K562 (cell line): ENCODE measurements around the gene ANKRD13C. TPM values are rescaled to one million over a fixed set of nuclear protein-coding genes. Genes with fewer than 3 reads are reported as not detected.

Experiments
- GATA2 ChIP-seq: sonication (generic); formaldehyde crosslinking; IDR thresholded peaks from 2 replicates; pipeline ENCODE4 v1.4.0; 2020; ENCODE audit warnings: mild to moderate bottlenecking, missing genetic modification reagents
- HMG20A ChIP-seq: fragments of 450-650 bp; formaldehyde crosslinking; conservative IDR thresholded peaks from 2 replicates; pipeline ENCODE4 v1.4.0; 2020; ENCODE audit warnings: mild to moderate bottlenecking, mixed read lengths
- NFE2L1 ChIP-seq: fragments of 450-650 bp; IDR thresholded peaks from 2 replicates; pipeline ENCODE4 v1.6.1; 2016; ENCODE audit warnings: missing genetic modification characterization, low read depth, mild to moderate bottlenecking, missing compliant biosample characterization, moderate library complexity, borderline replicate concordance
- NR2F6 ChIP-seq: fragments of 450-650 bp; formaldehyde crosslinking; IDR thresholded peaks from 2 replicates; pipeline ENCODE4 v1.4.0; 2020; ENCODE audit warnings: mild to moderate bottlenecking
- PHF20 ChIP-seq: fragments of 450-650 bp; IDR thresholded peaks from 2 replicates; pipeline ENCODE4 v1.6.1; 2018; ENCODE audit not compliant: partially characterized antibody
- RAD51 ChIP-seq: fragments of 450-650 bp; IDR thresholded peaks from 2 replicates; pipeline ENCODE4 v1.7.1; 2016; ENCODE audit warnings: low read depth, mild to moderate bottlenecking, borderline replicate concordance
- TARDBP ChIP-seq: fragments of 450-650 bp; IDR thresholded peaks from 2 replicates; pipeline ENCODE4 v1.6.1; 2016
- TCFL5 ChIP-seq: fragments of 250-450 bp; sonication (Bioruptor Pico); conservative IDR thresholded peaks from 2 replicates; pipeline ENCODE4 v1.6.1; 2021; ENCODE audit warnings: mild to moderate bottlenecking, moderate library complexity, matching md5 sums
- U2AF1 ChIP-seq: fragments of 200-400 bp; formaldehyde crosslinking; optimal IDR thresholded peaks from 2 replicates; pipeline ENCODE3; 2017; ENCODE audit warnings: mild to moderate bottlenecking, low read depth, low read length, moderate library complexity
- ZFX ChIP-seq: sonication (generic); formaldehyde crosslinking; IDR thresholded peaks from 2 replicates; pipeline ENCODE4 v1.8.0; 2022; ENCODE audit warnings: mild to moderate bottlenecking, missing genetic modification reagents, moderate library complexity
- polyA plus RNA-seq, 8 experiments: library from polyadenylated mRNA; depleted of rRNA in 4 of 8; stranded (reverse) in 5 of 8; unstranded in 3 of 8; fragments of >200 nt; fragmentation: Nextera tagmentation in 2 of 8; fragmentation: Illumina TruSeq in 1 of 8; extraction: Ambion mirVana in 2 of 8; extraction: Trizol in 1 of 8; gene quantifications; 2 replicates each; pipeline versions ENCODE4 v1.2.1 to v1.2.3, GENCODE V29; 2011 to 2014; ENCODE audit warnings: inconsistent platforms in 1 of 8, missing spikeins in 1 of 8
- total RNA-seq, 7 experiments: library from RNA; depleted of rRNA in 6 of 7; stranded (reverse); fragments of >200 nt in 6 of 7; fragmentation: Illumina TruSeq in 2 of 7; extraction: Trizol in 2 of 7; gene quantifications; 2 replicates each; pipeline versions ENCODE4 v1.2.1 to v1.2.3, GENCODE V29; 2011 to 2021; ENCODE audit warnings: low replicate concordance in 1 of 7
- TF ChIP-seq, protein P1 (sequence below): fragments of 450-650 bp; IDR thresholded peaks from 2 replicates; pipeline ENCODE4 v1.6.1; 2016; ENCODE audit warnings: mild to moderate bottlenecking, moderate library complexity
- TF ChIP-seq, protein P2 (sequence below): sonication (generic); formaldehyde crosslinking; IDR thresholded peaks from 2 replicates; pipeline ENCODE4 v1.8.0; 2023; ENCODE audit warnings: mild to moderate bottlenecking, missing genetic modification reagents

The ANKRD13C gene
- total and polyA plus RNA-seq, 9 of the 15 experiments (the other 6 are each of a cell fraction or from before 2014, with no cell fraction given), result 3.4 to 22.8 (median 12.5) TPM

- TF ChIP-seq, protein P1, sequence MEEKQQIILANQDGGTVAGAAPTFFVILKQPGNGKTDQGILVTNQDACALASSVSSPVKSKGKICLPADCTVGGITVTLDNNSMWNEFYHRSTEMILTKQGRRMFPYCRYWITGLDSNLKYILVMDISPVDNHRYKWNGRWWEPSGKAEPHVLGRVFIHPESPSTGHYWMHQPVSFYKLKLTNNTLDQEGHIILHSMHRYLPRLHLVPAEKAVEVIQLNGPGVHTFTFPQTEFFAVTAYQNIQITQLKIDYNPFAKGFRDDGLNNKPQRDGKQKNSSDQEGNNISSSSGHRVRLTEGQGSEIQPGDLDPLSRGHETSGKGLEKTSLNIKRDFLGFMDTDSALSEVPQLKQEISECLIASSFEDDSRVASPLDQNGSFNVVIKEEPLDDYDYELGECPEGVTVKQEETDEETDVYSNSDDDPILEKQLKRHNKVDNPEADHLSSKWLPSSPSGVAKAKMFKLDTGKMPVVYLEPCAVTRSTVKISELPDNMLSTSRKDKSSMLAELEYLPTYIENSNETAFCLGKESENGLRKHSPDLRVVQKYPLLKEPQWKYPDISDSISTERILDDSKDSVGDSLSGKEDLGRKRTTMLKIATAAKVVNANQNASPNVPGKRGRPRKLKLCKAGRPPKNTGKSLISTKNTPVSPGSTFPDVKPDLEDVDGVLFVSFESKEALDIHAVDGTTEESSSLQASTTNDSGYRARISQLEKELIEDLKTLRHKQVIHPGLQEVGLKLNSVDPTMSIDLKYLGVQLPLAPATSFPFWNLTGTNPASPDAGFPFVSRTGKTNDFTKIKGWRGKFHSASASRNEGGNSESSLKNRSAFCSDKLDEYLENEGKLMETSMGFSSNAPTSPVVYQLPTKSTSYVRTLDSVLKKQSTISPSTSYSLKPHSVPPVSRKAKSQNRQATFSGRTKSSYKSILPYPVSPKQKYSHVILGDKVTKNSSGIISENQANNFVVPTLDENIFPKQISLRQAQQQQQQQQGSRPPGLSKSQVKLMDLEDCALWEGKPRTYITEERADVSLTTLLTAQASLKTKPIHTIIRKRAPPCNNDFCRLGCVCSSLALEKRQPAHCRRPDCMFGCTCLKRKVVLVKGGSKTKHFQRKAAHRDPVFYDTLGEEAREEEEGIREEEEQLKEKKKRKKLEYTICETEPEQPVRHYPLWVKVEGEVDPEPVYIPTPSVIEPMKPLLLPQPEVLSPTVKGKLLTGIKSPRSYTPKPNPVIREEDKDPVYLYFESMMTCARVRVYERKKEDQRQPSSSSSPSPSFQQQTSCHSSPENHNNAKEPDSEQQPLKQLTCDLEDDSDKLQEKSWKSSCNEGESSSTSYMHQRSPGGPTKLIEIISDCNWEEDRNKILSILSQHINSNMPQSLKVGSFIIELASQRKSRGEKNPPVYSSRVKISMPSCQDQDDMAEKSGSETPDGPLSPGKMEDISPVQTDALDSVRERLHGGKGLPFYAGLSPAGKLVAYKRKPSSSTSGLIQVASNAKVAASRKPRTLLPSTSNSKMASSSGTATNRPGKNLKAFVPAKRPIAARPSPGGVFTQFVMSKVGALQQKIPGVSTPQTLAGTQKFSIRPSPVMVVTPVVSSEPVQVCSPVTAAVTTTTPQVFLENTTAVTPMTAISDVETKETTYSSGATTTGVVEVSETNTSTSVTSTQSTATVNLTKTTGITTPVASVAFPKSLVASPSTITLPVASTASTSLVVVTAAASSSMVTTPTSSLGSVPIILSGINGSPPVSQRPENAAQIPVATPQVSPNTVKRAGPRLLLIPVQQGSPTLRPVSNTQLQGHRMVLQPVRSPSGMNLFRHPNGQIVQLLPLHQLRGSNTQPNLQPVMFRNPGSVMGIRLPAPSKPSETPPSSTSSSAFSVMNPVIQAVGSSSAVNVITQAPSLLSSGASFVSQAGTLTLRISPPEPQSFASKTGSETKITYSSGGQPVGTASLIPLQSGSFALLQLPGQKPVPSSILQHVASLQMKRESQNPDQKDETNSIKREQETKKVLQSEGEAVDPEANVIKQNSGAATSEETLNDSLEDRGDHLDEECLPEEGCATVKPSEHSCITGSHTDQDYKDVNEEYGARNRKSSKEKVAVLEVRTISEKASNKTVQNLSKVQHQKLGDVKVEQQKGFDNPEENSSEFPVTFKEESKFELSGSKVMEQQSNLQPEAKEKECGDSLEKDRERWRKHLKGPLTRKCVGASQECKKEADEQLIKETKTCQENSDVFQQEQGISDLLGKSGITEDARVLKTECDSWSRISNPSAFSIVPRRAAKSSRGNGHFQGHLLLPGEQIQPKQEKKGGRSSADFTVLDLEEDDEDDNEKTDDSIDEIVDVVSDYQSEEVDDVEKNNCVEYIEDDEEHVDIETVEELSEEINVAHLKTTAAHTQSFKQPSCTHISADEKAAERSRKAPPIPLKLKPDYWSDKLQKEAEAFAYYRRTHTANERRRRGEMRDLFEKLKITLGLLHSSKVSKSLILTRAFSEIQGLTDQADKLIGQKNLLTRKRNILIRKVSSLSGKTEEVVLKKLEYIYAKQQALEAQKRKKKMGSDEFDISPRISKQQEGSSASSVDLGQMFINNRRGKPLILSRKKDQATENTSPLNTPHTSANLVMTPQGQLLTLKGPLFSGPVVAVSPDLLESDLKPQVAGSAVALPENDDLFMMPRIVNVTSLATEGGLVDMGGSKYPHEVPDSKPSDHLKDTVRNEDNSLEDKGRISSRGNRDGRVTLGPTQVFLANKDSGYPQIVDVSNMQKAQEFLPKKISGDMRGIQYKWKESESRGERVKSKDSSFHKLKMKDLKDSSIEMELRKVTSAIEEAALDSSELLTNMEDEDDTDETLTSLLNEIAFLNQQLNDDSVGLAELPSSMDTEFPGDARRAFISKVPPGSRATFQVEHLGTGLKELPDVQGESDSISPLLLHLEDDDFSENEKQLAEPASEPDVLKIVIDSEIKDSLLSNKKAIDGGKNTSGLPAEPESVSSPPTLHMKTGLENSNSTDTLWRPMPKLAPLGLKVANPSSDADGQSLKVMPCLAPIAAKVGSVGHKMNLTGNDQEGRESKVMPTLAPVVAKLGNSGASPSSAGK, result peak; percentile 60; the same call in 1 of the 2 replicates
- TF ChIP-seq, protein P2, sequence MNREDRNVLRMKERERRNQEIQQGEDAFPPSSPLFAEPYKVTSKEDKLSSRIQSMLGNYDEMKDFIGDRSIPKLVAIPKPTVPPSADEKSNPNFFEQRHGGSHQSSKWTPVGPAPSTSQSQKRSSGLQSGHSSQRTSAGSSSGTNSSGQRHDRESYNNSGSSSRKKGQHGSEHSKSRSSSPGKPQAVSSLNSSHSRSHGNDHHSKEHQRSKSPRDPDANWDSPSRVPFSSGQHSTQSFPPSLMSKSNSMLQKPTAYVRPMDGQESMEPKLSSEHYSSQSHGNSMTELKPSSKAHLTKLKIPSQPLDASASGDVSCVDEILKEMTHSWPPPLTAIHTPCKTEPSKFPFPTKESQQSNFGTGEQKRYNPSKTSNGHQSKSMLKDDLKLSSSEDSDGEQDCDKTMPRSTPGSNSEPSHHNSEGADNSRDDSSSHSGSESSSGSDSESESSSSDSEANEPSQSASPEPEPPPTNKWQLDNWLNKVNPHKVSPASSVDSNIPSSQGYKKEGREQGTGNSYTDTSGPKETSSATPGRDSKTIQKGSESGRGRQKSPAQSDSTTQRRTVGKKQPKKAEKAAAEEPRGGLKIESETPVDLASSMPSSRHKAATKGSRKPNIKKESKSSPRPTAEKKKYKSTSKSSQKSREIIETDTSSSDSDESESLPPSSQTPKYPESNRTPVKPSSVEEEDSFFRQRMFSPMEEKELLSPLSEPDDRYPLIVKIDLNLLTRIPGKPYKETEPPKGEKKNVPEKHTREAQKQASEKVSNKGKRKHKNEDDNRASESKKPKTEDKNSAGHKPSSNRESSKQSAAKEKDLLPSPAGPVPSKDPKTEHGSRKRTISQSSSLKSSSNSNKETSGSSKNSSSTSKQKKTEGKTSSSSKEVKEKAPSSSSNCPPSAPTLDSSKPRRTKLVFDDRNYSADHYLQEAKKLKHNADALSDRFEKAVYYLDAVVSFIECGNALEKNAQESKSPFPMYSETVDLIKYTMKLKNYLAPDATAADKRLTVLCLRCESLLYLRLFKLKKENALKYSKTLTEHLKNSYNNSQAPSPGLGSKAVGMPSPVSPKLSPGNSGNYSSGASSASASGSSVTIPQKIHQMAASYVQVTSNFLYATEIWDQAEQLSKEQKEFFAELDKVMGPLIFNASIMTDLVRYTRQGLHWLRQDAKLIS (CRISPR knock-in tag), result peak; percentile 85; the same call in 1 of the 2 replicates
- 0 out of 2 replicates have a peak, but pooled peaks have one; percentile 53 for TF ChIP-seq TARDBP
- TF ChIP-seq NFE2L1 (tag), result no peak
- no peak for TF ChIP-seq RAD51
- peak; percentile 38 for TF ChIP-seq U2AF1
- TF ChIP-seq ZFX (CRISPR knock-in tag), result peak; percentile 97
- peak; percentile 69 for TF ChIP-seq PHF20
- no peak for TF ChIP-seq HMG20A (CRISPR knock-in tag)
- TF ChIP-seq GATA2, result no peak
- no peak for TF ChIP-seq TCFL5 (CRISPR knock-in tag)
- TF ChIP-seq NR2F6, result no peak
Measured at GRCh38 chr1:70221238-70222121, 133.0 kb downstream of the ANKRD13C start, which contains the start of gene SRSF11 (continued).
